Prostate gland (tissue), 2 donors: ENCODE results near the gene CPLX1. TPM values are rescaled to one million over a fixed set of nuclear protein-coding genes. Genes with fewer than 3 reads are reported as not detected.
"Not testable (repeated sequence)": the region's sequence is repeated elsewhere in the genome, so short reads cannot be mapped to it uniquely, and the experiment has no call there.

Experiments used
- DNase-seq: peaks from one replicate; pipeline ENCODE4 v3.0.0-alpha.2; 2019; ENCODE audit warnings: low spot score
- H3K27ac ChIP-seq, 2 donors: fragments of 200-600 bp; sonication (generic); 2 replicates each; pipeline ENCODE4 v1.5.1; 2017 to 2019
- H3K27me3 ChIP-seq: fragments of 200-600 bp; sonication (generic); replicated peaks from 2 replicates; pipeline ENCODE4 v1.5.1; 2019; ENCODE audit not compliant: insufficient read depth
- H3K36me3 ChIP-seq, 2 donors: fragments of 200-600 bp; sonication (generic); 1 replicate in 1 of 2; 2 replicates in 1 of 2; pipeline versions ENCODE4 v1.5.1 to v1.8.1; 2017 to 2019
- H3K4me1 ChIP-seq: fragments of 200-600 bp; sonication (generic); replicated peaks from 2 replicates; pipeline ENCODE4 v1.5.1; 2019
- H3K4me3 ChIP-seq, 2 donors: fragments of 200-600 bp; sonication (generic); 2 replicates each; pipeline ENCODE4 v1.5.1; 2017 to 2019
- H3K9me3 ChIP-seq: fragments of 200-600 bp; sonication (generic); 2 replicates; pipeline ENCODE4 v1.5.1; 2017
- CTCF ChIP-seq, 4 experiments: fragments of 200-600 bp in 2 of 4; fragments of 450-650 bp in 2 of 4; sonication (generic) in 2 of 4; IDR thresholded peaks; 1 replicate in 3 of 4; 2 replicates in 1 of 4; pipeline ENCODE4 v1.5.1; 2016 to 2019; ENCODE audit warnings: antibody characterized with exemption in 4 of 4, mild to moderate bottlenecking in 2 of 4, moderate library complexity in 2 of 4
- POLR2A ChIP-seq: fragments of 450-650 bp; IDR thresholded peaks from one replicate; pipeline ENCODE4 v1.6.1; 2016; ENCODE audit warnings: antibody characterized with exemption, mild to moderate bottlenecking
- POLR2AphosphoS5 ChIP-seq: sonication (generic); formaldehyde crosslinking; IDR thresholded peaks from one replicate; pipeline ENCODE4 v1.6.1; 2017; ENCODE audit warnings: antibody characterized with exemption
- WGBS: methylation state at CpG from one replicate; pipeline ENCODE4 v1.1.5; 2018; 5-methylcytosine and 5-hydroxymethylcytosine counted together
- intact Hi-C: fragments of 100-400 bp; cut with DNase I; formaldehyde crosslinking; loops from one replicate; pipeline ENCODE4 v1.14.2; 2022
- total RNA-seq, 2 donors: library from RNA; depleted of rRNA; stranded (reverse); fragments of >200 nt; gene quantifications; one replicate each; pipeline ENCODE4 v1.1.0, GENCODE V29; 2016

Gene CPLX1
- total RNA-seq, 2 donors from 2014 or later, result 2.5 to 4.4 TPM

- Histone ChIP-seq H3K27ac (no peak overlapping the region), H3K36me3 (no peaks in the 10 kb centered on the region), H3K4me1 (no peaks in the 10 kb centered on the region), H3K4me3 (no peak overlapping the region), H3K27me3 (no peaks in the 10 kb centered on the region), H3K9me3 (no peaks in the 10 kb centered on the region)
- WGBS, result 66% methylated on average over 5 of the region's 5 CpGs
- DNase-seq, result no peak
- intact Hi-C loops, result no loop called here
- TF ChIP-seq CTCF (IDR thresholded peaks at IDR 0.05), result no peak
- TF ChIP-seq POLR2AphosphoS5, result no peak
- no peak for TF ChIP-seq POLR2A
Observed at GRCh38 chr4:807792-808191, 18.1 kb downstream of the CPLX1 start.

GRCh38 chr4:806979-807378 lies 18.9 kb downstream of the CPLX1 start:
- 94% methylated on average over 4 of the region's 4 CpGs for WGBS
- H3K4me3 ChIP-seq, H3K27me3 ChIP-seq, H3K9me3 ChIP-seq, H3K4me1 ChIP-seq, H3K36me3 ChIP-seq, intact Hi-C loops, DNase-seq, H3K27ac ChIP-seq: not testable (repeated sequence)

- Histone ChIP-seq H3K4me3 (no peak overlapping the region), H3K27me3 (no peaks in the 10 kb centered on the region), H3K4me1 (no peaks in the 10 kb centered on the region), H3K27ac (no peak overlapping the region), H3K9me3 (no peaks in the 10 kb centered on the region), H3K36me3 (no peaks in the 10 kb centered on the region)
- TF ChIP-seq POLR2AphosphoS5 (no peak), CTCF (IDR thresholded peaks at IDR 0.05) (no peak), POLR2A (no peak)
- 81% methylated on average over 39 of the region's 44 CpGs for WGBS
- DNase-seq, result no peak
- intact Hi-C loops, result no loop called here
Observed at GRCh38 chr4:804804-805203, 21.1 kb downstream of the CPLX1 start.

- WGBS, result 90% methylated on average over 13 of the region's 13 CpGs
- no peak for DNase-seq
Observed at GRCh38 chr4:803884-804283, 22.0 kb downstream of the CPLX1 start.

GRCh38 chr4:801436-802124 lies 24.3 kb downstream of the CPLX1 start:
- Histone ChIP-seq H3K36me3 (no peaks in the 10 kb centered on the region), H3K27me3 (no peaks in the 10 kb centered on the region), H3K27ac (no peak overlapping the region), H3K9me3 (no peaks in the 10 kb centered on the region), H3K4me3 (no peak overlapping the region), H3K4me1 (no peaks in the 10 kb centered on the region)
- intact Hi-C loops, result no loop called here
- no peak for DNase-seq
- WGBS, result 91% methylated on average over 13 of the region's 13 CpGs
- TF ChIP-seq POLR2A, result no peak
- TF ChIP-seq POLR2AphosphoS5, result no peak
- no peak for TF ChIP-seq CTCF (IDR thresholded peaks at IDR 0.05)

More at GRCh38 chr4:803884-804283, 22.0 kb downstream of the CPLX1 start:
- H3K36me3 ChIP-seq, result no peaks in the 10 kb centered on the region
- H3K27ac ChIP-seq, result no peak overlapping the region
- intact Hi-C loops, result no loop called here
- no peak for TF ChIP-seq CTCF (IDR thresholded peaks at IDR 0.05)
- TF ChIP-seq POLR2A, result no peak
- TF ChIP-seq POLR2AphosphoS5, result no peak
- no peaks in the 10 kb centered on the region for H3K4me1 ChIP-seq
- no peaks in the 10 kb centered on the region for H3K27me3 ChIP-seq
- no peak overlapping the region for H3K4me3 ChIP-seq
- no peaks in the 10 kb centered on the region for H3K9me3 ChIP-seq
